Smooth muscle cell (in vitro differentiated cells): ENCODE results near the gene HP1BP3. TPM values are rescaled to one million over a fixed set of nuclear protein-coding genes. Genes with fewer than 3 reads are reported as not detected.
"Not testable (repeated sequence)": the region's sequence is repeated elsewhere in the genome, so short reads cannot be mapped to it uniquely, and the experiment has no call there.

Source experiments
- DNase-seq: peaks from one replicate; lab custom pipeline; 2025; ENCODE audit not compliant: unreplicated experiment; lab: John Stamatoyannopoulos, UW
- H2AFZ ChIP-seq: fragments of 200-600 bp; sonication (generic); 2 replicates; pipeline ENCODE4 v1.6.0; 2016; ENCODE audit warnings: antibody characterized with exemption, low read depth, mild to moderate bottlenecking
- H3F3A ChIP-seq: fragments of 200-600 bp; sonication (generic); 2 replicates; pipeline ENCODE4 v1.6.0; 2017; ENCODE audit warnings: antibody characterized with exemption, low read depth
- H3K27ac ChIP-seq: fragments of 200-600 bp; sonication (generic); 2 replicates; pipeline ENCODE4 v1.5.1; 2016; ENCODE audit warnings: low read depth, mild to moderate bottlenecking
- H3K27me3 ChIP-seq: fragments of 200-600 bp; sonication (generic); 2 replicates; pipeline ENCODE4 v1.6.1; 2016; ENCODE audit warnings: low read depth, mild to moderate bottlenecking
- H3K36me3 ChIP-seq: fragments of 200-600 bp; sonication (generic); 2 replicates; pipeline ENCODE4 v1.5.1; 2016; ENCODE audit warnings: low read depth
- H3K4me1 ChIP-seq: fragments of 200-600 bp; sonication (generic); 2 replicates; pipeline ENCODE4 v1.5.1; 2016; ENCODE audit warnings: low read depth
- H3K4me2 ChIP-seq: fragments of 200-600 bp; sonication (generic); 2 replicates; pipeline ENCODE4 v1.6.0; 2016; ENCODE audit warnings: mild to moderate bottlenecking
- H3K4me3 ChIP-seq: fragments of 200-600 bp; sonication (generic); 2 replicates; pipeline ENCODE4 v1.5.1; 2016; ENCODE audit warnings: mild to moderate bottlenecking
- H3K79me2 ChIP-seq: fragments of 200-600 bp; sonication (generic); 2 replicates; pipeline ENCODE4 v1.6.0; 2016; ENCODE audit warnings: low read depth, mild to moderate bottlenecking
- H3K9ac ChIP-seq: fragments of 200-600 bp; sonication (generic); 2 replicates; pipeline ENCODE4 v1.6.0; 2016; ENCODE audit warnings: low read depth
- H3K9me3 ChIP-seq: fragments of 200-600 bp; sonication (generic); replicated peaks from 2 replicates; pipeline ENCODE4 v1.5.1; 2016; ENCODE audit warnings: low read depth
- H4K20me1 ChIP-seq: fragments of 200-600 bp; sonication (generic); 2 replicates; pipeline ENCODE4 v1.6.0; 2016; ENCODE audit warnings: low read depth
- WGBS: methylation state at CpG from one replicate; pipeline ENCODE4 v1.1.7; 2016; ENCODE audit warnings: low lambda C conversion rate; 5-methylcytosine and 5-hydroxymethylcytosine counted together
- polyA plus RNA-seq: library from polyadenylated mRNA; unstranded; fragments of >200 nt; fragmentation: Nextera tagmentation; extraction: Ambion mirVana; gene quantifications from 2 replicates; pipeline ENCODE4 v1.2.1, GENCODE V29; 2016
- total RNA-seq: library from RNA; depleted of rRNA; stranded (reverse); fragments of >200 nt; gene quantifications from 2 replicates; pipeline ENCODE4 v1.2.3, GENCODE V29; 2014
- TF ChIP-seq, protein P1 (sequence below): fragments of 200-600 bp; sonication (generic); IDR thresholded peaks from 2 replicates; pipeline ENCODE4 v1.5.1; 2017; ENCODE audit warnings: borderline replicate concordance, mild to moderate bottlenecking, antibody characterized with exemption; ENCODE audit not compliant: insufficient read depth, poor library complexity, severe bottlenecking

Gene HP1BP3
- total and polyA plus RNA-seq, 2 experiments from 2014 or later = 77.9 to 110 TPM

DNA sequence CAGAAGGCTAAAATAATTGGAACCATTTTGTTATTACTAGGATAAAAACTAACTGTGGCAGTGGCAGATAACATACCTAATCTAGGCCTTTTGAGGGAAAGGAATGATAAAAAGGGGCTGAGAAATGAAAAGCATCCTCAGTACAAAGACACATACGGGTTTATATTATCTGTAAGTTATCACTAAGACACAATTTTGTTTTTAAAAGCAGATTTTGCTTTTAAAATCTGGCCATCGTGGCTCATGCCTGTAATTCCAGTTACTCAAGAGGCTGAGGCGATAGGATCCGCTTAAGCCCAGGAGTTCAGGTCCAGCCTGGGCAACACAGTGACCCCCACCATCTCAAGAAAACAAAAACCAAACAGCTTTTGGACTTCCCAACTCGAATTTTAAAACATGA lies 24.8 kb upstream of the HP1BP3 start:
- Histone ChIP-seq H4K20me1 (no peaks in the 10 kb centered on the region), H3K9ac (no peak overlapping the region), H3K4me1 (no peaks in the 10 kb centered on the region), H3K4me3 (no peak overlapping the region), H3K27ac (no peak overlapping the region), H3K27me3 (no peaks in the 10 kb centered on the region), H3K79me2 (no peaks in the 10 kb centered on the region), H3K4me2 (no peak overlapping the region), H2AFZ (no peak overlapping the region), H3K36me3 (peaks cover 6% of the 10 kb centered on the region), H3K9me3 (no peaks in the 10 kb centered on the region), H3F3A (no peaks in the 10 kb centered on the region)
- TF ChIP-seq, protein P1, sequence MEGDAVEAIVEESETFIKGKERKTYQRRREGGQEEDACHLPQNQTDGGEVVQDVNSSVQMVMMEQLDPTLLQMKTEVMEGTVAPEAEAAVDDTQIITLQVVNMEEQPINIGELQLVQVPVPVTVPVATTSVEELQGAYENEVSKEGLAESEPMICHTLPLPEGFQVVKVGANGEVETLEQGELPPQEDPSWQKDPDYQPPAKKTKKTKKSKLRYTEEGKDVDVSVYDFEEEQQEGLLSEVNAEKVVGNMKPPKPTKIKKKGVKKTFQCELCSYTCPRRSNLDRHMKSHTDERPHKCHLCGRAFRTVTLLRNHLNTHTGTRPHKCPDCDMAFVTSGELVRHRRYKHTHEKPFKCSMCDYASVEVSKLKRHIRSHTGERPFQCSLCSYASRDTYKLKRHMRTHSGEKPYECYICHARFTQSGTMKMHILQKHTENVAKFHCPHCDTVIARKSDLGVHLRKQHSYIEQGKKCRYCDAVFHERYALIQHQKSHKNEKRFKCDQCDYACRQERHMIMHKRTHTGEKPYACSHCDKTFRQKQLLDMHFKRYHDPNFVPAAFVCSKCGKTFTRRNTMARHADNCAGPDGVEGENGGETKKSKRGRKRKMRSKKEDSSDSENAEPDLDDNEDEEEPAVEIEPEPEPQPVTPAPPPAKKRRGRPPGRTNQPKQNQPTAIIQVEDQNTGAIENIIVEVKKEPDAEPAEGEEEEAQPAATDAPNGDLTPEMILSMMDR = no peak
- WGBS = 60% methylated on average over 5 of the region's 5 CpGs
- DNase-seq = no peak

DNA sequence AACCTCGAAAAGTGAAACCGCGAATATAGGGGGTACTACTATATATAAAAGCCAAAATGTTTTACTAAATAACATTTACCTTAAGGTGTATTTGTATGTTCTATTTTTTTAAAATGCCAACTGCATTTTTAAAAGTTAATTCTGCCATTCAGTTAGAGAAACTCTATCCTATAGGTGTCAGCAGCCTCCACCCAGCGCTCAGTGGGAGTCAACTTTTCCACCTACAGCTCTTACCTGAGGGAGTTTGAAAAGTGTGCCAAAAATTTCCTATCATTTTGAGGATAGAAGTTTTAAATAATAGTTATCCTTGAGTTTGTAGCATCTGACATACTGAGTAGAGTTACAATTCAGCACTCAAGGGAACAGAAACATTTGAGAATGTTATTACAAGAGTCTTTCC lies 6.1 kb upstream of the HP1BP3 start:
- no peak overlapping the region for H3K4me2 ChIP-seq
- 97% methylated on average over 4 of the region's 4 CpGs for WGBS

DNA sequence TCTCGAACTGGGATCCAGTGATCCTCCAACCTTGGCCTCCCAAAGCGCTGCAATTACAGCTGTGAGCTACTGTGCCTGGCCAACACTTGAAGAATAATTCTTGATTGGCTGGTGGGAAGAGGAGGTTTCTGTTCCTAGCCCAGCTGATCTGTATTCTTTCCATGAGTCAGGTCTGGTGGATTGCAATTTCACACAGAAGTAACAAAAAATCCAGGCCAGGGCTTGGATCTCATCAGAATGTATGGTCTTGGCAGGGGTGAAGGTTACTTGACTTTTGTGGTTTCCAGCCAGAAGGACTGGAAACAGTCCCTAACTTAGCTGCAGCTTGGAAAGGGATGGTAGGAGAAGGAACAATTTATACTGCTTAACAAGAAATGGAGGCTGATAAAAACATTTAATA lies 5.1 kb upstream of the HP1BP3 start:
- Histone ChIP-seq H3K9ac (no peak overlapping the region), H3K4me1 (peaks cover 5% of the 10 kb centered on the region), H3K79me2 (no peaks in the 10 kb centered on the region), H4K20me1 (no peaks in the 10 kb centered on the region), H3K27ac (peak overlapping the region; percentile 39), H2AFZ (no peak overlapping the region), H3K27me3 (no peaks in the 10 kb centered on the region), H3F3A (peaks cover 9% of the 10 kb centered on the region), H3K9me3 (no peaks in the 10 kb centered on the region), H3K4me3 (no peak overlapping the region), H3K36me3 (no peaks in the 10 kb centered on the region), H3K4me2 (no peak overlapping the region)
- 96% methylated on average over 2 of the region's 2 CpGs for WGBS
- TF ChIP-seq, protein P1 = no peak
- DNase-seq = no peak

More for the DNA sequence above, 6.1 kb upstream of the HP1BP3 start:
- no peak for DNase-seq
- peaks cover 2% of the 10 kb centered on the region for H3K4me1 ChIP-seq
- no peaks in the 10 kb centered on the region for H4K20me1 ChIP-seq
- no peaks in the 10 kb centered on the region for H3K9me3 ChIP-seq
- no peak overlapping the region for H3K27ac ChIP-seq
- no peaks in the 10 kb centered on the region for H3K27me3 ChIP-seq
- H3K79me2 ChIP-seq = no peaks in the 10 kb centered on the region
- no peaks in the 10 kb centered on the region for H3K36me3 ChIP-seq
- H3F3A ChIP-seq = peaks cover 6% of the 10 kb centered on the region
- H3K9ac ChIP-seq = no peak overlapping the region
- TF ChIP-seq, protein P1 = no peak
- no peak overlapping the region for H3K4me3 ChIP-seq
- no peak overlapping the region for H2AFZ ChIP-seq

DNA sequence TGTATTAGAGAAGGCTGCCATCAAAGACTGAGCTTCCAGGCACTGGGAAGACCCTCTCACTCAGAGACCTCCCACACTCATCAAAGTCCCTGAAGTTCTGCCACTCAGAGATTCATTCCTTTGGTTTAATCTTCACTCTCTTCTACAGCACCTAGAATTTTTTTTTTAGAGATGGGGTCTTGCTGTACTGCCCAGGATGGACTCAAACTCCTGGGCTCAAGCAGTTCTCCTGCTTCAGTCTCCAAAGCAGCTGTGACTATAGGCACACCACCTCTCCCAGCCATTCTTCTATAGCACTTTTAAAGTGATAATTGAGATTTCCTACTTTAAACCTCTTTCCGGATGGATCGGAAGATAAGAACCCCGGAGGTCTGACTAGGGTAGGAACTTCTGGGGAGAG lies 3.7 kb upstream of the HP1BP3 start:
- Histone ChIP-seq H3K9me3 (no peaks in the 10 kb centered on the region), H3K27ac (no peak overlapping the region), H3K9ac (no peak overlapping the region), H2AFZ (no peak overlapping the region), H4K20me1 (peaks cover 6% of the 10 kb centered on the region), H3K27me3 (no peaks in the 10 kb centered on the region), H3K79me2 (peaks cover 2% of the 10 kb centered on the region), H3K36me3 (no peaks in the 10 kb centered on the region), H3F3A (peaks cover 9% of the 10 kb centered on the region), H3K4me1 (peaks cover 5% of the 10 kb centered on the region), H3K4me3 (no peak overlapping the region), H3K4me2 (no peak overlapping the region)
- DNase-seq = no peak
- TF ChIP-seq, protein P1 = no peak
- WGBS = 63% methylated on average over 3 of the region's 3 CpGs

DNA sequence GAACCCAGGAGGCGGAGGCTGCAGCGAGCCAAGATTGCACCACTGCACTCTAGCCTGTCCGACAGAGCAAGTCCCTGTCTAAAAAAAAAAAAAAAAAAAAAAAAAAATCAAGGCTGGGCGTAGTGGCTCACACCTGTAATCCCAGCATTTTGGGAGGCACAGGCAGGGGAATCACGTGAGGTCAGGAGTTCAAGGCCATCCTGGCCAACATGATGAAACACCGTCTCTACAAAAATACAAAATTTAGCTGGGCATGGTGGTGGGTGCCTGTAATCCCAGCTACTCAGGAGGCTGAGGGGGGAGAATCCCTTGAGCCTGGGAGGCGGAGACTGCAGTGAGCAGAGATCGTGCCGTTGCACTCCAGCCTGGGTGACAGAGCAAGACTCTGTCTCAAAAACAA lies 2.5 kb upstream of the HP1BP3 start:
- H2AFZ ChIP-seq, H3K9ac ChIP-seq, H3K27me3 ChIP-seq, H3K27ac ChIP-seq, DNase-seq, H3K36me3 ChIP-seq, H3F3A ChIP-seq, H3K9me3 ChIP-seq, H3K4me2 ChIP-seq, H3K4me3 ChIP-seq: not testable (repeated sequence)
- peaks cover 17% of the 10 kb centered on the region for H4K20me1 ChIP-seq
- peaks cover 13% of the 10 kb centered on the region for H3K4me1 ChIP-seq
- 94% methylated on average over 9 of the region's 9 CpGs for WGBS
- H3K79me2 ChIP-seq = peaks cover 14% of the 10 kb centered on the region
